ENCODE data around the gene TRIM49C.
"Not testable (repeated sequence)": the region's sequence is repeated elsewhere in the genome, so short reads cannot be mapped to it uniquely, and the experiment has no call there.

Gene TRIM49C, protein sequence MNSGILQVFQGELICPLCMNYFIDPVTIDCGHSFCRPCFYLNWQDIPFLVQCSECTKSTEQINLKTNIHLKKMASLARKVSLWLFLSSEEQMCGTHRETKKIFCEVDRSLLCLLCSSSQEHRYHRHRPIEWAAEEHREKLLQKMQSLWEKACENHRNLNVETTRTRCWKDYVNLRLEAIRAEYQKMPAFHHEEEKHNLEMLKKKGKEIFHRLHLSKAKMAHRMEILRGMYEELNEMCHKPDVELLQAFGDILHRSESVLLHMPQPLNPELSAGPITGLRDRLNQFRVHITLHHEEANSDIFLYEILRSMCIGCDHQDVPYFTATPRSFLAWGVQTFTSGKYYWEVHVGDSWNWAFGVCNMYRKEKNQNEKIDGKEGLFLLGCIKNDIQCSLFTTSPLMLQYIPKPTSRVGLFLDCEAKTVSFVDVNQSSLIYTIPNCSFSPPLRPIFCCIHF

DNA sequence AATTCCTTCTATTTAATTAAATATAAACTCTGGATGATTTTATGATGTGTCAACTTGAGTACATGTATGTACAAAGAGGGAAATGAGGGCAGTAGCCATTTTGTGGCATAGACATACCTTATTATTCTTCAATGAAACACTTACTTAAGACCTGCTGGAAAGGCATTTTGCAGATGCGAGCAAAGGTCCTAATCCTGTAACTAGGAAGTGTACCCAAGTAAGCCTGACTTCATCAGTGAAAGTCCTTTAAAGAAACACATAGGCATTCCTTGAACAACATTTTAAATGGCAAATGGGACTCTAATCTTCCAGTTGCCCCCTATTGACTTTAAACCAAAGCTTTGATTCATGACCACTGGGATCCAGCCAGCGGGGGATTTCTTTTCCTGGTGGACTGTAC, at the start of gene TRIM49C:
Gene TRIM49C (plus strand): TSS at position 301 of the 400 bp plus-strand sequence. CDS start 4,106 bp downstream, outside the sequence.
- not testable (repeated sequence) for DNase-seq (ENCODE audit: low read depth in 2 of 2)

DNA sequence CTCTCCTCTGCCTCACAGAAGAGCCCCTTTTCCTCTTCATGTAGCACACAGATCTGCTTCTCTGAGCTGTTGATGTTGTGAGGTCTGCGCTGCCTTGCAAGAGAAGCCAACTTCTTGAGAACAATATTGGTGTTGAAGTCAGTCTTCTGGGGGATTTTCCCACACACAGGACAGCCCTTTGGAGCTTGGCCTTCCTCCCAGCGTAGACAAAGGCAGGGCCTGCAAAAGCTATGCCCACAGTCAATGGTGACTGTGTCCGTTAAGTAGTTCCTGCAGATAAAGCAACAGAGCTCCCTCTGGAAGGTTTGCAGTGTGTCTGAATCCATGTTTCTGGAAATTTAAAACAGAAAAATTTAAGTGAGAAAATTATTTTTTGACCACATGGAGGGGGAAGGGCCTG, 6.7 kb upstream of the TRIM49C start:
- not testable (repeated sequence) for DNase-seq (ENCODE audit: low read depth in 2 of 2)

DNA sequence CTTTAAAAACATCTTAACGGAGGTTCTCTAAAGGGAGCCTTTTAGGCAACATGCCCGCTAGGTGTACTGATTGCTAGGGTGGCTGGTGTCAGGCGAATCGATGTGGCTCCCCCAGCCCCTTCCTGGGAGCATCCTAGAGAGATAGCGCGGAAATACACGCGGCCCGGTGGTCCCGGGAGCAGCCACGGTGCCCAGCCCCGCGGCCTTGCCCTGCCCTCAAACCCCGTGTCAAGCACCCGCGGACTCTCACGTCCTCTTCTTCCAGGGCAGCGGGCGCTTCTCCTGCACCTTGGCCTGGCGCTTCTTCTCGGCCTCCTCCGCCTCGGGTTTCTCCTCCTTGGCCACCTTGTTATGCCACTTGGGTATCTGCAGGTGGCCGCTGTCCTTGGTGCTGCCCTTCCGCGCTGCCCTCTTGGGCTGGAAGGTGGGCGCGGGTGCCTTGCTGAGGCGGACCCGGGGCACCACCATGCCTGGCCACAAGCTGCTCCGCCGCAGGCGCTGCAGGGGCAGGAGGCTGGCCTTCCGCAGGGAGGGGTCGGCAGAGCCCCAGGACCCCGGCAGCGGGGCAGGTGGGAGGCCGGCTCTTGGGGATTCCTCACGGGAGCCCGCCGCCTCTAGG, 20.8 kb downstream of the TRIM49C start:
- DNase-seq (ENCODE audit: low read depth in 2 of 2): not testable (repeated sequence)

DNA sequence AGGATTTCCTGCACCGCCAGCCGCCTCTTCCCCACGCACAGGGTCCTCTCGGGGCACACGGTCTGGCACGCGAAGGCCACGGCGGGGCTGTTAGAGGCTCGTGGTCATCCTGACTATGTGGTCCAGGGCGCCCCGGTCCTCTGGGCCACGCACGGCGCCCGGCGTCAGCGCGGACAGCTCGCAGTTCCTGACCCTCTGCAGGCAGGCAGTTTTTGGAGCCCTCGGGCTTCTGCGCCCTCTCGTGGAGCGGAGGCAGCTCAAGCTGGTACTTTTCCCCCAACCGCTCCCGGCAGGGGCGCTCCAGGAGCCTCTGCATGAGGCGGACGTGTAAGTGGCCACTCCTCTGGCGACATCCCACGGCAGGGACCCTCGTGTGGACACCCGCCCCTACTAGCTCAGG, 21.4 kb downstream of the TRIM49C start:
- DNase-seq (ENCODE audit: low read depth in 2 of 2): not testable (repeated sequence)

DNA sequence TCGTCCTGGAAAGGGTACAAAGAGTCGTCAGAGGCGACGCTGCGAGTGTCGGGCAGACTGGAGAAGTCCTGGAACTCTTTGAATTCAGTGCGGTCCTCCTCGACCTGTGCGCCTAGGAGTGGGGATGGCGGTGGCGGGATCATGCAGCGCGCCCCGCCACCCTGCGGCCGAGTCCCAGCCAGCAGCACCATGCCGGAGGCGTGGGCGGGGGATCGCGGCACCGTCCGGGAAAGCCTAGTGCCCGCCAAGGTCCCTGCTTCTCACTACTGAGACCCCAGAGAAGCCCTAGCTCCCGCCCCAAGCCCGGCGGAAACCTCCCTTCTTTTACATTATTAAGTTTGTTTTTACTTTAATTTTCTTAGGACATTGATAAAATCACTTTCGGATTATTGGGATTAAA, 22.6 kb downstream of the TRIM49C start:
- not testable (repeated sequence) for DNase-seq (ENCODE audit: low read depth in 2 of 2)

DNA sequence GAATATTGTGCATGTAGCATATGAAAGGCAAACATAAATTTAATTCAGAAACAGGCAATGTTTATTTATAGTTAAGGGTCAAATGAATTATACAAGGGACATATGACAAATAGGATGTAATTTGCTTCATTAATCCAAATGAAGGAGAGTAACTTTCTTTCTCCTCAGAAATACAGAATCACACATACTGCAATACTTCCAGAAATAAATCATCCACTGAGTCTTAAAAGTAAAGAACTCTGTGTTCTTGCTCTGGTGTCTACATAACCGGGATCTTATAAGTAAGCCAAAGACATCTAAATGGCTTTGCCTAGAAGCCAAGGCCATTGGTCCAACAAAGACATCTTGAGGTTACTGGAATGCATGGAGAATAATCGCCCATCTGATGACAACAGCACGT, 54.7 kb downstream of the TRIM49C start, which contains the start of gene UBTFL1:
Gene UBTFL1 (plus strand): TSS at position 301 of the 400 bp plus-strand sequence. CDS start 0 bp downstream, at position 301.
- DNase-seq (ENCODE audit: low read depth in 2 of 2): not testable (repeated sequence)

DNA sequence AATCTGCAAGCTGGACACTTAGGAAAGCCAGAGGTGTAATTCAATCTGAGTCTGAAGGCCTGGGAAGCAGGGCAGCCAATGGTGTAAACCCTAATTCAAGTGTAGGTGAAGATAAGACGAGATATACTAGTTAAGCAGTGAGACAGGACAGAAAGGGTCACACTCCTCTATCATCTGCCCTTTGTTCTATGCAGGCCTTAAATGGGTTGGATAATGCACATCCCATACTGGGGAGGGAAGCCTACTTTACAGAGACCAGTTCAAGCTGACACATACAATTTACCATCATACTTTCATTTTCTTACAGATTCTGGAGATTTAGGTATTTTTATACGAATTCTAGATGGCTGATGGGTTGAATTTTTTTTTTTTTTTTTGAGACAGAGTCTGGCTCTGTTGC, 57.8 kb downstream of the TRIM49C start:
- not testable (repeated sequence) for DNase-seq (ENCODE audit: low read depth in 2 of 2)

Measured in stimulated activated CD8-positive, alpha-beta memory T cell treated with anti-CD3 and anti-CD28 coated beads, Interleukin-2, amount 100 ng/mL, for 1 hour (primary cell).